ENCODE results near the gene SEMA3C.

Gene SEMA3C

DNA sequence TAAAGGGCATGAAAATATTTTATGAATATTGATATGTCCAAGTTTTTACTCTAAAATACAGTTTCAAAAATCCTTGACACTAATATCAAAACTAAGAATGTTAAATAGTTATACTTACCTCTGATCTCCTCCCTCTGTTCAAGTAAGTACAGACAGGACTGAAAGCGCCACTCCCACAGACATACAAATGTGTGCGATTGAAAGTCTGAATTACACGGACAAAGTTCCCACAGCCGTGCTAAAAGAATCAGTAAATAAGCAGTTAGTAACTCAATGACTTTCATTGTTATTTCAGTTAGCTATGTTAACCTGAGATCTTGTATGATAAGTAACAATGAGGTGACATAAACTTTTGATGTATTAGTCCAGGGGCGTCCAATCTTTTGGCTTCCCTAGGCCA, 100.7 kb downstream of the SEMA3C start:
- Mint-ChIP-seq H3K27me3 (no peaks in the 10 kb centered on the region), H3K9me3 (peaks cover 6% of the 10 kb centered on the region), H3K4me1 (ENCODE audit: low read depth) (no peaks in the 10 kb centered on the region), H3K36me3 (ENCODE audit: low read depth) (no peaks in the 10 kb centered on the region), H3K27ac (no peak overlapping the region), H3K4me3 (no peak overlapping the region)
- DNase-seq, result no peak

- no peaks in the 10 kb centered on the region for H3K36me3 Mint-ChIP-seq (ENCODE audit: low read depth)
- DNase-seq, result no peak
- no peak overlapping the region for H3K27ac Mint-ChIP-seq
- no peaks in the 10 kb centered on the region for H3K27me3 Mint-ChIP-seq
- no peak overlapping the region for H3K4me3 Mint-ChIP-seq
- peaks cover 12% of the 10 kb centered on the region for H3K9me3 Mint-ChIP-seq
- no peaks in the 10 kb centered on the region for H3K4me1 Mint-ChIP-seq (ENCODE audit: low read depth)
Measured at GRCh38 chr7:80816806-80817205, 102.0 kb downstream of the SEMA3C start.

DNA sequence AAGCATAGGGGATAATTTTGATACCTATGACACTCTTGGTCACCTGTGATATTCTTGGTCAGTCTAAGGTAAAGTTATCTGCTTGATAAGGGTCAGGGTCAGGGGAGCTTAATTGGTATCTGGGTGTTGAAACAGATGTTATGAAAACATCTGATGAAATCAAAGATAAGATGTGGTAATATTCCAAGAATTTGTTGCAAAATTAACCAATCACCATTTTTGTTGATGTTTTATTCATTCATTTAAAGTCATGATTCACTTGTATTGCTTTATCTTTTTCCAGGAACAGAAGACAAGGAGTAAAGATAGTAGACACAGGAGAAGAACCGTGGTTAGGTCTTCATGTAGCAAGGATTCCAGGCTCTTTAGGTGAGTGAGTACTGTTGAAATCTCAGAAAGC, 103.1 kb downstream of the SEMA3C start:
- no peaks in the 10 kb centered on the region for H3K36me3 Mint-ChIP-seq (ENCODE audit: low read depth)
- H3K9me3 Mint-ChIP-seq, result peaks cover 12% of the 10 kb centered on the region
- H3K4me3 Mint-ChIP-seq, result no peak overlapping the region
- no peak overlapping the region for H3K27ac Mint-ChIP-seq
- no peaks in the 10 kb centered on the region for H3K4me1 Mint-ChIP-seq (ENCODE audit: low read depth)
- no peak for DNase-seq
- H3K27me3 Mint-ChIP-seq, result no peaks in the 10 kb centered on the region

- Mint-ChIP-seq H3K27ac (no peak overlapping the region), H3K4me3 (no peak overlapping the region), H3K36me3 (ENCODE audit: low read depth) (no peaks in the 10 kb centered on the region), H3K27me3 (no peaks in the 10 kb centered on the region), H3K9me3 (peaks cover 18% of the 10 kb centered on the region), H3K4me1 (ENCODE audit: low read depth) (no peaks in the 10 kb centered on the region)
- DNase-seq, result no peak
Measured at GRCh38 chr7:80809545-80809944, 109.3 kb downstream of the SEMA3C start.

- no peak for DNase-seq
- Mint-ChIP-seq H3K4me3 (no peak overlapping the region), H3K27me3 (no peaks in the 10 kb centered on the region), H3K27ac (no peak overlapping the region), H3K4me1 (ENCODE audit: low read depth) (no peaks in the 10 kb centered on the region), H3K36me3 (ENCODE audit: low read depth) (no peaks in the 10 kb centered on the region), H3K9me3 (peaks cover 9% of the 10 kb centered on the region)
Measured at GRCh38 chr7:80807166-80807900, 111.5 kb downstream of the SEMA3C start.

DNA sequence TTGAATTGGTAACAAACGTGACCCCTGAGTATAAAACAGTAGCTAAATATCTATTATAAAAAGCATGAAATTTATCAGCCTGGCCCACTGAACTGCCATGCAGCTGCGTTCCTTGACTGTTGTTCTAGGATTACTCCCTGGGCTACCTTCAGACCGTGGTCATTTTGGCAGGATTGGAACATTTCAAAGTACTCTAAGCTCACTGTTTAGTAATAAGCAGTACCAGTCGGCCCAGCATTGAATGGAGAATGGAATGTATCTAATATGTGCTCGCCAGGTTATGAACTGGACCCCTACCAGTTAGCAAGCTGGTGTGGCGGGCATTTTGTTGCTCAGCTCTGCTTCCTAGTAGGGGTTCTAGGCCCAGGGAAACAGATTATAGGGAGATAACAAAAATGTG, 112.2 kb downstream of the SEMA3C start:
- peaks cover 6% of the 10 kb centered on the region for H3K9me3 Mint-ChIP-seq
- H3K27me3 Mint-ChIP-seq, result no peaks in the 10 kb centered on the region
- no peaks in the 10 kb centered on the region for H3K4me1 Mint-ChIP-seq (ENCODE audit: low read depth)
- no peak overlapping the region for H3K27ac Mint-ChIP-seq
- no peak overlapping the region for H3K4me3 Mint-ChIP-seq
- H3K36me3 Mint-ChIP-seq (ENCODE audit: low read depth), result no peaks in the 10 kb centered on the region
- DNase-seq, result no peak

GRCh38 chr7:80804589-80804988, 114.3 kb downstream of the SEMA3C start:
- H3K27ac Mint-ChIP-seq, result no peak overlapping the region
- no peak for DNase-seq
- H3K36me3 Mint-ChIP-seq (ENCODE audit: low read depth), result no peaks in the 10 kb centered on the region
- H3K4me1 Mint-ChIP-seq (ENCODE audit: low read depth), result no peaks in the 10 kb centered on the region
- H3K27me3 Mint-ChIP-seq, result no peaks in the 10 kb centered on the region
- no peak overlapping the region for H3K4me3 Mint-ChIP-seq
- peaks cover 4% of the 10 kb centered on the region for H3K9me3 Mint-ChIP-seq

- H3K27me3 Mint-ChIP-seq, result no peaks in the 10 kb centered on the region
- H3K4me1 Mint-ChIP-seq (ENCODE audit: low read depth), result no peaks in the 10 kb centered on the region
- H3K9me3 Mint-ChIP-seq, result no peaks in the 10 kb centered on the region
- H3K4me3 Mint-ChIP-seq, result no peak overlapping the region
- DNase-seq, result no peak
- H3K27ac Mint-ChIP-seq, result no peak overlapping the region
- no peaks in the 10 kb centered on the region for H3K36me3 Mint-ChIP-seq (ENCODE audit: low read depth)
Measured at GRCh38 chr7:80802527-80802926, 116.3 kb downstream of the SEMA3C start.

DNA sequence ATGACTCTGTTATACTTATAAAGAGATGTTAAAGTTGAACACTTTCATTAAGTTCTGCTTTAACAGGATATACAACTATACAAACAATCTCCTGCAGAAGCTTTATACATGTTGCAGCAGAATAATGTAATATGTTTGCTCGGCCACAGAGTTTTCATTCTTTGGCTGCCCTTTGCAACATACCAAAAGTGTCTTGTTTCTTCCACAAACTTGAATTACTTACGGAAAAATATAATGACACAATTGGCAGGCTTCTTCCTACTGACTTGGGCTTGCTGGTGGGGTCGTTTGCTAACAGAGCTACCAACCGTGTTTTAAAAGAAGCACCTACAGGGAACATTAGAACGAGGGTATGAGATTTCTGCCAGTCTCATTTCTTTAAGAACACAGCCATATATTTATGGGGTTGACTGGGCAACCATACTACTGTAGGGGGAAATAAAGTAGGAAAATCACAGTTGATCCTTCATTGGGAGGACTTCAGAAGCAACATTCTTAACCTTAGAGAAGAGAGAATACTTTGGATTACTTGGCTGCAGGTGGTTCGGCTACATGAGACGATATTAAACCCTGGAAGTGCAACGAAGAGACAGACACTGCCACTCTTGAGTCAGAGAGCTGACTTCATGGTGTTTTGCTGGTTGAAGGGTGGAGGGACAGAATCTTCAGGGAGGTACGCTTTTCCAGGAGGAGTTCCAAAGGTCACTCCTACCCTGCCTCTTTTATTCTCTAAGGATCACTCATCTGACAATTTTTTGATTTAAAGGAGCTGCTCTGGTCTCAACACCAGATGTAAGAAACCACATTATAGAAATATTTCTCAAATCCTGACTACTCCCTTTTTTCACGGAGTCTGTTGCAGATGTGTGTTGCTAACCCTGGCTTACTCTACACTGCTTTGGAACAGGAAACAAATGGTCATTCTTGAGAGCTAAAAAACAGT, 123.9 kb downstream of the SEMA3C start:
- Mint-ChIP-seq H3K36me3 (ENCODE audit: low read depth) (no peaks in the 10 kb centered on the region), H3K9me3 (no peaks in the 10 kb centered on the region), H3K27ac (no peak overlapping the region), H3K4me1 (ENCODE audit: low read depth) (no peaks in the 10 kb centered on the region), H3K27me3 (no peaks in the 10 kb centered on the region), H3K4me3 (no peak overlapping the region)
- no peak for DNase-seq

DNA sequence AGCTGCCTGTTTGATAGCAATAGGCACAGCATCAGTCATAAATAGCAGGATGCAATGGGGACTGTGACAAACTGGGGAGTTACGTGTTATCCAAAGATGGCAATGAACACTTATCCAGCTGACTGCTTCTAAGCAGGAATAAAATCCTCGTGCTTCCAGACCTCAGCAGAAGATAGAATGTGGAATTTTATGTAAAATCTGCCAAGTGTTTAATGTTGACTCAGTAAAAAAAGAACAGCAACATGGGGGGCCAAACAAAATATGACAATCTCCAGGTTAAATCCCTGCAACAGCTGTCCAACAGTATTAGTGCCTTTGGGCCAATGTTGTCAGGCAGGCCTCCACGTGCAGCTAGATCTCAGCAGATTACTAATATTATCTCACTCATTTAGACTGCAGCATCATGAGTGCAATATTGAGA, 127.3 kb downstream of the SEMA3C start:
- Mint-ChIP-seq H3K27me3 (no peaks in the 10 kb centered on the region), H3K4me3 (no peak overlapping the region), H3K36me3 (ENCODE audit: low read depth) (no peaks in the 10 kb centered on the region), H3K4me1 (ENCODE audit: low read depth) (no peaks in the 10 kb centered on the region), H3K9me3 (no peaks in the 10 kb centered on the region), H3K27ac (no peak overlapping the region)
- DNase-seq, result no peak

- H3K36me3 Mint-ChIP-seq (ENCODE audit: low read depth), result no peaks in the 10 kb centered on the region
- no peak for DNase-seq
- H3K27me3 Mint-ChIP-seq, result no peaks in the 10 kb centered on the region
- no peaks in the 10 kb centered on the region for H3K9me3 Mint-ChIP-seq
- no peaks in the 10 kb centered on the region for H3K4me1 Mint-ChIP-seq (ENCODE audit: low read depth)
- H3K4me3 Mint-ChIP-seq, result no peak overlapping the region
- H3K27ac Mint-ChIP-seq, result no peak overlapping the region
Measured at GRCh38 chr7:80790877-80791276, 128.0 kb downstream of the SEMA3C start.

- no peak overlapping the region for H3K4me3 Mint-ChIP-seq
- H3K27me3 Mint-ChIP-seq, result no peaks in the 10 kb centered on the region
- no peak for DNase-seq
- H3K27ac Mint-ChIP-seq, result no peak overlapping the region
- H3K36me3 Mint-ChIP-seq (ENCODE audit: low read depth), result no peaks in the 10 kb centered on the region
- peaks cover 3% of the 10 kb centered on the region for H3K9me3 Mint-ChIP-seq
- H3K4me1 Mint-ChIP-seq (ENCODE audit: low read depth), result no peaks in the 10 kb centered on the region
Measured at GRCh38 chr7:80787721-80788120, 131.1 kb downstream of the SEMA3C start.

DNA sequence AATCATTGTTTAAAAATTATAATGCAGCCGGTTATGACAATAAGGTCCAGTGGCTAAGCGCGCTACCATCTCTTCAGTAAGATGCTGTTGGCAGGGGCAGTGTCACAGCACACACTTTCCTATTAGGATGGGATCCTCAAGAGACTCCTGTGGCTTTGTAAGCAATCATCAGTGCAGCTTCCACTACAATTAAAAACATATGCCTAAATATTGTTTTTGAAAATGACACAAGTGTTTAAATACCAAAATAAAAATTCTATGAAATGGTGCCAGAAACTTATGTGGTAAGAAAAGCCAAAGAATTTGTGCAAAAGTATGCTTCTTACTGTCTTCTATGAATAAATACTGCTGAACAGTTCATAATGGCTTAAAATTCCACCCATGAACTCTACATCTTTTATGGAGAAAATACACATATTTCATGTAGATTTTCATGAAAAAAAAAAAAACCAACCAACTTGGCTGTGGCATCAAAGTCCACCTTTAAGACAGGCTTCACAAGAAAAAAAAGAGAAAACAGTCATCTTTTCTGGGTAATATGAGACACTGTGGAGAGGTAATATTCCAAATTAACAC, 132.8 kb downstream of the SEMA3C start:
- no peaks in the 10 kb centered on the region for H3K36me3 Mint-ChIP-seq (ENCODE audit: low read depth)
- H3K27me3 Mint-ChIP-seq, result no peaks in the 10 kb centered on the region
- no peak overlapping the region for H3K27ac Mint-ChIP-seq
- no peak overlapping the region for H3K4me3 Mint-ChIP-seq
- no peak for DNase-seq
- H3K9me3 Mint-ChIP-seq, result peaks cover 3% of the 10 kb centered on the region
- H3K4me1 Mint-ChIP-seq (ENCODE audit: low read depth), result no peaks in the 10 kb centered on the region

DNA sequence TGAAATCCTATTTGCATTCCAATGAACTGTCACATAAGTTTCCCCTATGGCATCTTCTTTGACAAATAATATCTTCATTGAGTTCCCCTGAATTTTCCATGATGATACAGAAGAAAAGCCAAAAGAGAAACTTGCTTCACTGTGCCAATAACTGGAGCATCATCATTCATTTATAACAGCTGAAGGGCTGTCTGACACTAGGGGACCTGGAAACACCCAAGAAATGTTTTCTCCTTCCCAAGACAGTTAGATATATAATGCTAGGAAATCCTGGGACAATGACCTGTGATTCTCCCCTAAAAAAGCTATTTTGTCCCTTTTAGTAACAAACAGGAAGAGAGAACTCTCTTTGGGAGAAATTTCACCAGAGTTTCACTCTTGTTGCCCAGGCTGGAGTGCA, 133.6 kb downstream of the SEMA3C start:
- Mint-ChIP-seq H3K4me3 (no peak overlapping the region), H3K9me3 (peaks cover 3% of the 10 kb centered on the region), H3K27ac (no peak overlapping the region), H3K4me1 (ENCODE audit: low read depth) (no peaks in the 10 kb centered on the region), H3K27me3 (no peaks in the 10 kb centered on the region), H3K36me3 (ENCODE audit: low read depth) (no peaks in the 10 kb centered on the region)
- no peak for DNase-seq
